Left colon (tissue), 2 donors: ENCODE data around the gene KLF17. TPM values are rescaled to one million over a fixed set of nuclear protein-coding genes. Genes with fewer than 3 reads are reported as not detected.
"Not testable (repeated sequence)": the region's sequence is repeated elsewhere in the genome, so short reads cannot be mapped to it uniquely, and the experiment has no call there.

Experiments used
- ATAC-seq: fragments of 200-7000 bp; cut with Tn5 transposase; one replicate; pipeline ENCODE4 v1.9.1; 2020; ENCODE audit warnings: mild to moderate bottlenecking, moderate library complexity
- DNase-seq, 2 donors: peaks; one replicate each; pipeline ENCODE4 v3.0.0-alpha.2; 2020
- intact Hi-C, 2 donors: fragments of 100-400 bp; cut with DNase I in 1 of 2; cut with micrococcal nuclease in 1 of 2; formaldehyde crosslinking; loops; one replicate each; pipeline versions ENCODE4 v1.11.2 to v1.14.0; 2022; cut with DNase I, micrococcal nuclease
- total RNA-seq, 2 donors: library from RNA; stranded (reverse); fragmentation: NEBNext Ultra II Directional; extraction: Animal tissue kit (Norgen Biotek cat#: 25700); gene quantifications; one replicate each; pipeline ENCODE4 v1.2.1, GENCODE V29; 2021
- donor health status: DM: no; HTN: no; CAD: no.
- donor health status: DM: yes; HTN: yes; CAD: no.

KLF17 gene
- total RNA-seq, 2 donors from 2014 or later = 0.11 TPM; not detected in 1

GRCh38 chr1:44103270-44104131, 15.1 kb upstream of the KLF17 start:
- ATAC-seq = no peak
- intact Hi-C loops = no loop called here
- peak in 1 of 2 donors; percentile 8 for DNase-seq

- ATAC-seq = no peak
- no peak for DNase-seq
- intact Hi-C loops = no loop called here
Measured at GRCh38 chr1:44105810-44106209, 12.8 kb upstream of the KLF17 start.

GRCh38 chr1:44108241-44108640, 10.4 kb upstream of the KLF17 start:
- intact Hi-C loops = no loop called here
- DNase-seq = no peak
- no peak for ATAC-seq

- ATAC-seq = no peak
- intact Hi-C loops = no loop called here
- no peak for DNase-seq
Measured at GRCh38 chr1:44108971-44109370, 9.7 kb upstream of the KLF17 start.

GRCh38 chr1:44110916-44111315, 7.7 kb upstream of the KLF17 start:
- intact Hi-C loops = no loop called here
- ATAC-seq (no peak), DNase-seq (no peak)

GRCh38 chr1:44111861-44112260, 6.8 kb upstream of the KLF17 start:
- ATAC-seq (no peak), DNase-seq (no peak)
- intact Hi-C loops = no loop called here

- DNase-seq (no peak), ATAC-seq (no peak)
- intact Hi-C loops = no loop called here
Measured at GRCh38 chr1:44112486-44112885, 6.1 kb upstream of the KLF17 start.

GRCh38 chr1:44113095-44113609, 5.5 kb upstream of the KLF17 start:
- DNase-seq (no peak), ATAC-seq (no peak)
- intact Hi-C loops = no loop called here

- ATAC-seq = no peak
- intact Hi-C loops = no loop called here
Measured at GRCh38 chr1:44114098-44114497, 4.5 kb upstream of the KLF17 start.

GRCh38 chr1:44117272-44117671, 1.3 kb upstream of the KLF17 start:
- DNase-seq, ATAC-seq, intact Hi-C loops: not testable (repeated sequence)

More at GRCh38 chr1:44114098-44114497, 4.5 kb upstream of the KLF17 start:
- DNase-seq = no peak

- intact Hi-C loops = no loop called here
- ATAC-seq (no peak), DNase-seq (no peak)
Measured at GRCh38 chr1:44119525-44119924, 904 bp downstream of the KLF17 start.

- DNase-seq (no peak), ATAC-seq (no peak)
- intact Hi-C loops = no loop called here
Measured at GRCh38 chr1:44120398-44120949, 1.9 kb downstream of the KLF17 start.

GRCh38 chr1:44129616-44130500, 11.2 kb downstream of the KLF17 start:
- intact Hi-C loops = no loop called here
- DNase-seq = no peak
- no peak for ATAC-seq

GRCh38 chr1:44131411-44131810, 12.8 kb downstream of the KLF17 start:
- no peak for ATAC-seq
- intact Hi-C loops = no loop called here
- DNase-seq = no peak

- intact Hi-C loops = no loop called here
- no peak for ATAC-seq
- DNase-seq = no peak
Measured at GRCh38 chr1:44134071-44134920, 15.7 kb downstream of the KLF17 start.

GRCh38 chr1:44135886-44136285, 17.3 kb downstream of the KLF17 start:
- intact Hi-C loops = no loop called here
- ATAC-seq (no peak), DNase-seq (no peak)

- intact Hi-C loops = no loop called here
- ATAC-seq (no peak), DNase-seq (no peak)
Measured at GRCh38 chr1:44138239-44138638, 19.6 kb downstream of the KLF17 start.

- DNase-seq, ATAC-seq, intact Hi-C loops: not testable (repeated sequence)
Measured at GRCh38 chr1:44139565-44139964, 20.9 kb downstream of the KLF17 start.
